ENCODE results near the gene NLGN1.

DNA sequence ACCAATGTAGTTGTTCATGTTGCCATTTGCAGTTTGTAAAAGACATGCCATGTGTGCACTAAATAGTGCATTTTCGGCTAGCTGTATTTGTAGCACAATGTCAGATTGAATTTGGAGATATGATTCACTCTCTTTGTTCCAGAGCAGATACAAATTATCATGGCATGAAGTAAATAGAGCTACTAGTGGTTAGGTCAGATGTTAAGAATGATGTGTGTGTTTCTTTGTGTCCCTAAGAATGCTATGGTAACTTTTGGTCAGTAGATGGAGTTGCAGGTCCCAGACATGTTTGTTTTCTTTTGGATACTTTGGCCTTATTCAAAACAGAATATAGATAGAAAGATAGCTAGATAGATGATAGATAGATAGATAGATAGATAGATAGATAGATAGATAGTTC is 595.8 kb downstream of the NLGN1 start:
- TF ChIP-seq, protein P1, sequence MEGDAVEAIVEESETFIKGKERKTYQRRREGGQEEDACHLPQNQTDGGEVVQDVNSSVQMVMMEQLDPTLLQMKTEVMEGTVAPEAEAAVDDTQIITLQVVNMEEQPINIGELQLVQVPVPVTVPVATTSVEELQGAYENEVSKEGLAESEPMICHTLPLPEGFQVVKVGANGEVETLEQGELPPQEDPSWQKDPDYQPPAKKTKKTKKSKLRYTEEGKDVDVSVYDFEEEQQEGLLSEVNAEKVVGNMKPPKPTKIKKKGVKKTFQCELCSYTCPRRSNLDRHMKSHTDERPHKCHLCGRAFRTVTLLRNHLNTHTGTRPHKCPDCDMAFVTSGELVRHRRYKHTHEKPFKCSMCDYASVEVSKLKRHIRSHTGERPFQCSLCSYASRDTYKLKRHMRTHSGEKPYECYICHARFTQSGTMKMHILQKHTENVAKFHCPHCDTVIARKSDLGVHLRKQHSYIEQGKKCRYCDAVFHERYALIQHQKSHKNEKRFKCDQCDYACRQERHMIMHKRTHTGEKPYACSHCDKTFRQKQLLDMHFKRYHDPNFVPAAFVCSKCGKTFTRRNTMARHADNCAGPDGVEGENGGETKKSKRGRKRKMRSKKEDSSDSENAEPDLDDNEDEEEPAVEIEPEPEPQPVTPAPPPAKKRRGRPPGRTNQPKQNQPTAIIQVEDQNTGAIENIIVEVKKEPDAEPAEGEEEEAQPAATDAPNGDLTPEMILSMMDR (IDR thresholded peaks at IDR 0.05) = peak; percentile 47
- TF ChIP-seq EZH2 (IDR thresholded peaks at IDR 0.05) (no peak), EZH2phosphoT487 (IDR thresholded peaks at IDR 0.05) (no peak)
